ENCODE results near the gene COX5B. TPM values are rescaled to one million over a fixed set of nuclear protein-coding genes. Genes with fewer than 3 reads are reported as not detected.
A peak's percentile ranks its signal among the peaks of the same experiment; 100 is the strongest.
"Not testable (repeated sequence)": the region's sequence is repeated elsewhere in the genome, so short reads cannot be mapped to it uniquely, and the experiment has no call there.

The COX5B gene
- total and polyA plus RNA-seq, 3 experiments from 2014 or later: 197 to 334 (median 205) TPM

- no peak overlapping the region for H3K4me3 Mint-ChIP-seq
- no peaks in the 10 kb centered on the region for H3K4me1 ChIP-seq (ENCODE audit: insufficient read depth, low read length)
- no peak for DNase-seq
- H3K36me3 ChIP-seq (ENCODE audit: insufficient read depth, low read length): no peaks in the 10 kb centered on the region
- H3K9me3 ChIP-seq (ENCODE audit: low read length): no peaks in the 10 kb centered on the region
- H3K27me3 Mint-ChIP-seq: peaks cover 0 to 12% of the 10 kb centered on the region in 2 donors
- no peaks in the 10 kb centered on the region for H3K36me3 Mint-ChIP-seq
- no peak overlapping the region for H3K4me3 ChIP-seq (ENCODE audit: low read length)
- H3K27ac ChIP-seq (ENCODE audit: low read depth, low read length): no peak overlapping the region
- no peaks in the 10 kb centered on the region for H3K27me3 ChIP-seq (ENCODE audit: insufficient read depth, low read length, poor library complexity, severe bottlenecking)
- ChIA-PET CTCF (interaction anchor here (0.6 to 1.8 kb wide), 2 partner anchors 27 to 30 kb away, joined by 3 to 6 read pairs; no protein-coding TSS in a partner anchor), POLR2A (interaction anchor here (1.2 kb wide), 1 partner anchor 25 kb away, joined by 5 read pairs; the partner anchor contains the start of gene COX5B)
- no peaks in the 10 kb centered on the region for H3K9me3 Mint-ChIP-seq
- no peak overlapping the region for H3K27ac Mint-ChIP-seq
- peaks cover 0 to 1% (median under 1%) of the 10 kb centered on the region in 3 donors for H3K4me1 Mint-ChIP-seq
Measured at GRCh38 chr2:97670471-97670870, 24.6 kb downstream of the COX5B start.

- no peaks in the 10 kb centered on the region for H3K27me3 ChIP-seq (ENCODE audit: insufficient read depth, low read length, poor library complexity, severe bottlenecking)
- H3K4me1 ChIP-seq (ENCODE audit: insufficient read depth, low read length): no peaks in the 10 kb centered on the region
- no peak overlapping the region for H3K27ac ChIP-seq (ENCODE audit: low read depth, low read length)
- Mint-ChIP-seq H3K4me1 (no peaks in the 10 kb centered on the region), H3K4me3 (no peak overlapping the region), H3K27ac (peak overlapping the region in 1 of 8 donors; percentile 38), H3K27me3 (peaks cover 0 to 12% of the 10 kb centered on the region in 2 donors), H3K9me3 (no peaks in the 10 kb centered on the region), H3K36me3 (no peaks in the 10 kb centered on the region)
- ChIA-PET POLR2A (no interaction called here), CTCF (no interaction called here)
- H3K9me3 ChIP-seq (ENCODE audit: low read length): no peaks in the 10 kb centered on the region
- no peaks in the 10 kb centered on the region for H3K36me3 ChIP-seq (ENCODE audit: insufficient read depth, low read length)
- no peak for DNase-seq
- no peak overlapping the region for H3K4me3 ChIP-seq (ENCODE audit: low read length)
Measured at GRCh38 chr2:97671526-97671925, 25.7 kb downstream of the COX5B start.

GRCh38 chr2:97672606-97673140 lies 26.8 kb downstream of the COX5B start:
- H3K27ac Mint-ChIP-seq; POLR2A ChIA-PET; H3K4me3 Mint-ChIP-seq; H3K9me3 Mint-ChIP-seq; H3K4me1 Mint-ChIP-seq; DNase-seq; H3K4me1 ChIP-seq (ENCODE audit: insufficient read depth, low read length); H3K9me3 ChIP-seq (ENCODE audit: low read length); H3K36me3 ChIP-seq (ENCODE audit: insufficient read depth, low read length); H3K27me3 ChIP-seq (ENCODE audit: insufficient read depth, low read length, poor library complexity, severe bottlenecking); H3K4me3 ChIP-seq (ENCODE audit: low read length); H3K36me3 Mint-ChIP-seq; H3K27ac ChIP-seq (ENCODE audit: low read depth, low read length): not testable (repeated sequence)
- CTCF ChIA-PET: interaction anchor here (0.9 to 1.1 kb wide), 3 partner anchors 9 to 24 kb away, joined by 3 read pairs; partner anchors contain the start of gene ACTR1B
- peaks cover 0 to 12% of the 10 kb centered on the region in 2 donors for H3K27me3 Mint-ChIP-seq

- H3K4me3 ChIP-seq (ENCODE audit: low read length): no peak overlapping the region
- H3K4me1 ChIP-seq (ENCODE audit: insufficient read depth, low read length): no peaks in the 10 kb centered on the region
- POLR2A ChIA-PET: no interaction called here
- H3K27ac ChIP-seq (ENCODE audit: low read depth, low read length): no peak overlapping the region
- Mint-ChIP-seq H3K36me3 (no peaks in the 10 kb centered on the region), H3K4me1 (no peaks in the 10 kb centered on the region), H3K27ac (no peak overlapping the region), H3K27me3 (peaks cover 2 to 12% of the 10 kb centered on the region in 2 donors), H3K4me3 (no peak overlapping the region), H3K9me3 (no peaks in the 10 kb centered on the region)
- no peaks in the 10 kb centered on the region for H3K9me3 ChIP-seq (ENCODE audit: low read length)
- H3K27me3 ChIP-seq (ENCODE audit: insufficient read depth, low read length, poor library complexity, severe bottlenecking): no peaks in the 10 kb centered on the region
- no peak for DNase-seq
- CTCF ChIA-PET: interaction anchor here (0.9 to 1.1 kb wide), 3 partner anchors 10 to 23 kb away, joined by 3 read pairs; partner anchors contain the start of gene ACTR1B
- no peaks in the 10 kb centered on the region for H3K36me3 ChIP-seq (ENCODE audit: insufficient read depth, low read length)
Measured at GRCh38 chr2:97673182-97673914, 27.5 kb downstream of the COX5B start.

GRCh38 chr2:97673915-97674283 lies 28.0 kb downstream of the COX5B start:
- Mint-ChIP-seq H3K27me3 (peaks cover 2 to 12% of the 10 kb centered on the region in 2 donors), H3K27ac (no peak overlapping the region), H3K36me3 (no peaks in the 10 kb centered on the region), H3K4me3 (no peak overlapping the region), H3K9me3 (no peaks in the 10 kb centered on the region), H3K4me1 (no peaks in the 10 kb centered on the region)
- Histone ChIP-seq H3K9me3 (ENCODE audit: low read length) (no peaks in the 10 kb centered on the region), H3K36me3 (ENCODE audit: insufficient read depth, low read length) (no peaks in the 10 kb centered on the region), H3K4me3 (ENCODE audit: low read length) (no peak overlapping the region), H3K27me3 (ENCODE audit: insufficient read depth, low read length, poor library complexity, severe bottlenecking) (no peaks in the 10 kb centered on the region), H3K27ac (ENCODE audit: low read depth, low read length) (no peak overlapping the region), H3K4me1 (ENCODE audit: insufficient read depth, low read length) (no peaks in the 10 kb centered on the region)
- CTCF ChIA-PET: no interaction called here
- POLR2A ChIA-PET: no interaction called here
- no peak for DNase-seq

GRCh38 chr2:97675430-97676113 lies 29.7 kb downstream of the COX5B start:
- no peak for DNase-seq
- no peak overlapping the region for H3K4me3 Mint-ChIP-seq
- no peak overlapping the region for H3K27ac Mint-ChIP-seq
- ChIA-PET CTCF (interaction anchor here (1.2 to 2.2 kb wide), 2 partner anchors 34 to 85 kb away, joined by 3 to 5 read pairs; no protein-coding TSS in a partner anchor), POLR2A (no interaction called here)
- H3K27me3 Mint-ChIP-seq: peaks cover 2 to 12% of the 10 kb centered on the region in 2 donors
- no peaks in the 10 kb centered on the region for H3K4me1 Mint-ChIP-seq
- H3K27ac ChIP-seq (ENCODE audit: low read depth, low read length): no peak overlapping the region
- no peaks in the 10 kb centered on the region for H3K9me3 Mint-ChIP-seq
- no peaks in the 10 kb centered on the region for H3K36me3 Mint-ChIP-seq
- H3K27me3 ChIP-seq (ENCODE audit: insufficient read depth, low read length, poor library complexity, severe bottlenecking): no peaks in the 10 kb centered on the region
- no peaks in the 10 kb centered on the region for H3K36me3 ChIP-seq (ENCODE audit: insufficient read depth, low read length)
- H3K4me1 ChIP-seq (ENCODE audit: insufficient read depth, low read length): no peaks in the 10 kb centered on the region
- H3K4me3 ChIP-seq (ENCODE audit: low read length): no peak overlapping the region
- H3K9me3 ChIP-seq (ENCODE audit: low read length): no peaks in the 10 kb centered on the region

GRCh38 chr2:97676620-97677019 lies 30.8 kb downstream of the COX5B start:
- Mint-ChIP-seq H3K9me3 (no peaks in the 10 kb centered on the region), H3K4me1 (no peaks in the 10 kb centered on the region), H3K27ac (no peak overlapping the region), H3K4me3 (no peak overlapping the region), H3K27me3 (peaks cover 2 to 12% of the 10 kb centered on the region in 2 donors), H3K36me3 (no peaks in the 10 kb centered on the region)
- Histone ChIP-seq H3K4me3 (ENCODE audit: low read length) (no peak overlapping the region), H3K27ac (ENCODE audit: low read depth, low read length) (no peak overlapping the region), H3K9me3 (ENCODE audit: low read length) (no peaks in the 10 kb centered on the region), H3K4me1 (ENCODE audit: insufficient read depth, low read length) (no peaks in the 10 kb centered on the region), H3K27me3 (ENCODE audit: insufficient read depth, low read length, poor library complexity, severe bottlenecking) (no peaks in the 10 kb centered on the region), H3K36me3 (ENCODE audit: insufficient read depth, low read length) (no peaks in the 10 kb centered on the region)
- DNase-seq: no peak
- ChIA-PET CTCF (interaction anchor here (0.7 to 2.2 kb wide), 3 partner anchors 33 to 86 kb away, joined by 3 to 5 read pairs (median 3); no protein-coding TSS in a partner anchor), POLR2A (no interaction called here)

GRCh38 chr2:97677480-97677879 lies 31.6 kb downstream of the COX5B start:
- Mint-ChIP-seq H3K27ac (no peak overlapping the region), H3K36me3 (no peaks in the 10 kb centered on the region), H3K9me3 (no peaks in the 10 kb centered on the region), H3K4me1 (no peaks in the 10 kb centered on the region), H3K27me3 (peaks cover 2 to 12% of the 10 kb centered on the region in 2 donors), H3K4me3 (no peak overlapping the region)
- ChIA-PET POLR2A (no interaction called here), CTCF (interaction anchor here (0.7 to 2.2 kb wide), 2 partner anchors 71 to 86 kb away, joined by 3 to 5 read pairs; no protein-coding TSS in a partner anchor)
- no peaks in the 10 kb centered on the region for H3K9me3 ChIP-seq (ENCODE audit: low read length)
- H3K27ac ChIP-seq (ENCODE audit: low read depth, low read length): no peak overlapping the region
- H3K4me3 ChIP-seq (ENCODE audit: low read length): no peak overlapping the region
- no peaks in the 10 kb centered on the region for H3K36me3 ChIP-seq (ENCODE audit: insufficient read depth, low read length)
- DNase-seq: no peak
- H3K27me3 ChIP-seq (ENCODE audit: insufficient read depth, low read length, poor library complexity, severe bottlenecking): no peaks in the 10 kb centered on the region
- H3K4me1 ChIP-seq (ENCODE audit: insufficient read depth, low read length): no peaks in the 10 kb centered on the region
